ENCODE results near the gene GNAI3.

DNA sequence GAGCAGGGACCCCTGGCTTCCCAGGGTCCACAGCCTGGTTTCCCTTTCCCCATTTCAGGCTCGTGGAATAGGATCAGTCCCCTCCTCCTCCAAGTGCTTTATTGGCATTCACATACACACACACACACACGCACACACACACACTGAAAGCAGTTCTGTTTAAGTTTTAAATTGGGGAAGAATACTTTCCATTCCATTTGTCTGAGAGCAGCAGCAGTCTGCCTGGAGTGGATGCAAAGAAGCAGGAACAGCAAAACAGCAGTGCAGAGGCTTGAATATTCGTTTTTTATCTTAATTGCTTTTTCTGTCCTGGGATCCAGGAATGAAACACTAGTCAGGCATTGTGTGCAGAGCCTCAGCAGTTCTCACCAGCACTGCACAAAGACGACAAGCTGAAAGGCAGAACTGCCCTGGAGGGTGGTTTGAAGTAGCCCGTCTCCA lies 47.5 kb upstream of the GNAI3 start:
- TF ChIP-seq NRL (CRISPR knock-in tag; IDR thresholded peaks at IDR 0.05; ENCODE audit: borderline replicate concordance) (no peak), BRD4 (CRISPR knock-in tag; IDR thresholded peaks at IDR 0.05) (no peak)
- TF ChIP-seq, protein P1, sequence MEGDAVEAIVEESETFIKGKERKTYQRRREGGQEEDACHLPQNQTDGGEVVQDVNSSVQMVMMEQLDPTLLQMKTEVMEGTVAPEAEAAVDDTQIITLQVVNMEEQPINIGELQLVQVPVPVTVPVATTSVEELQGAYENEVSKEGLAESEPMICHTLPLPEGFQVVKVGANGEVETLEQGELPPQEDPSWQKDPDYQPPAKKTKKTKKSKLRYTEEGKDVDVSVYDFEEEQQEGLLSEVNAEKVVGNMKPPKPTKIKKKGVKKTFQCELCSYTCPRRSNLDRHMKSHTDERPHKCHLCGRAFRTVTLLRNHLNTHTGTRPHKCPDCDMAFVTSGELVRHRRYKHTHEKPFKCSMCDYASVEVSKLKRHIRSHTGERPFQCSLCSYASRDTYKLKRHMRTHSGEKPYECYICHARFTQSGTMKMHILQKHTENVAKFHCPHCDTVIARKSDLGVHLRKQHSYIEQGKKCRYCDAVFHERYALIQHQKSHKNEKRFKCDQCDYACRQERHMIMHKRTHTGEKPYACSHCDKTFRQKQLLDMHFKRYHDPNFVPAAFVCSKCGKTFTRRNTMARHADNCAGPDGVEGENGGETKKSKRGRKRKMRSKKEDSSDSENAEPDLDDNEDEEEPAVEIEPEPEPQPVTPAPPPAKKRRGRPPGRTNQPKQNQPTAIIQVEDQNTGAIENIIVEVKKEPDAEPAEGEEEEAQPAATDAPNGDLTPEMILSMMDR (CRISPR knock-in tag; IDR thresholded peaks at IDR 0.05) = no peak
